ENCODE data around the gene HAO1. TPM values are rescaled to one million over a fixed set of nuclear protein-coding genes. Genes with fewer than 3 reads are reported as not detected.

The HAO1 gene
- total and polyA plus RNA-seq, 9 of the 15 experiments (the other 6 are each of a cell fraction or from before 2014, with no cell fraction given) = not detected

- TF ChIP-seq ZNF395 (CRISPR knock-in tag; IDR thresholded peaks at IDR 0.05) = no peak
- no peak for TF ChIP-seq SETDB1 (IDR thresholded peaks at IDR 0.05; ENCODE audit: low read length)
- TF ChIP-seq IRF1 (CRISPR knock-in tag; IDR thresholded peaks at IDR 0.05; ENCODE audit: borderline replicate concordance) = no peak
- TF ChIP-seq NFATC3 (IDR thresholded peaks at IDR 0.05) = no peak
- TF ChIP-seq MCM3 (IDR thresholded peaks at IDR 0.05) = no peak
- TF ChIP-seq ZNF589 (CRISPR knock-in tag; IDR thresholded peaks at IDR 0.05; ENCODE audit: low read depth) = peak; percentile 49; the same call in 1 of the 2 replicates
- no peak for TF ChIP-seq NR1H2 (CRISPR knock-in tag; IDR thresholded peaks at IDR 0.05)
- no peak for TF ChIP-seq HOXB6 (CRISPR knock-in tag; IDR thresholded peaks at IDR 0.05; ENCODE audit: borderline replicate concordance)
- no peak for TF ChIP-seq SMARCA4 (IDR thresholded peaks at IDR 0.05)
- no peak for TF ChIP-seq KLF6 (CRISPR knock-in tag; IDR thresholded peaks at IDR 0.05; ENCODE audit: borderline replicate concordance)
- TF ChIP-seq SMARCC2 (IDR thresholded peaks at IDR 0.05; ENCODE audit: low read depth) = no peak
- no peak for TF ChIP-seq CREB3 (tag; conservative IDR thresholded peaks at IDR 0.05; ENCODE audit: low read depth)
- TF ChIP-seq SMARCA5 (IDR thresholded peaks at IDR 0.05) = no peak
- TF ChIP-seq HMG20A (CRISPR knock-in tag; conservative IDR thresholded peaks at IDR 0.05) = no peak
- TF ChIP-seq ZEB2 (IDR thresholded peaks at IDR 0.05) = no peak
- no peak for TF ChIP-seq NR2C1 (IDR thresholded peaks at IDR 0.05)
- TF ChIP-seq NR2C1 (tag; IDR thresholded peaks at IDR 0.05) = peak; percentile 57
- TF ChIP-seq FOSL1 (tag; conservative IDR thresholded peaks at IDR 0.05) = peak; percentile 88
- TF ChIP-seq MLLT1 (IDR thresholded peaks at IDR 0.05) = no peak
- TF ChIP-seq ZBED1 (IDR thresholded peaks at IDR 0.05) = no peak
- TF ChIP-seq PTTG1 (tag; IDR thresholded peaks at IDR 0.05; ENCODE audit: low read depth) = no peak
- TF ChIP-seq SRSF1 (IDR thresholded peaks at IDR 0.05; ENCODE audit: low read depth, low read length) = no peak
- TF ChIP-seq ZBTB17 (CRISPR knock-in tag; IDR thresholded peaks at IDR 0.05) = peak; percentile 82
- TF ChIP-seq CHD2 (IDR thresholded peaks at IDR 0.05; ENCODE audit: low read depth, low read length) = no peak
- TF ChIP-seq MTA1 (IDR thresholded peaks at IDR 0.05; ENCODE audit: borderline replicate concordance) = no peak
- TF ChIP-seq TCF3 (CRISPR knock-in tag; IDR thresholded peaks at IDR 0.05) = peak; percentile 62; the same call in 1 of the 2 replicates
These were observed 47.1 kb downstream of the HAO1 start (continued) for GRCh38 chr20:7893014-7893730.

All from K562 (cell line).